Islet precursor cell (in vitro differentiated cells): ENCODE results near the gene HORMAD2.

Experiments
- DNase-seq: peaks from one replicate; pipeline ENCODE4 v3.0.0-alpha.2; 2018

The HORMAD2 gene

DNA sequence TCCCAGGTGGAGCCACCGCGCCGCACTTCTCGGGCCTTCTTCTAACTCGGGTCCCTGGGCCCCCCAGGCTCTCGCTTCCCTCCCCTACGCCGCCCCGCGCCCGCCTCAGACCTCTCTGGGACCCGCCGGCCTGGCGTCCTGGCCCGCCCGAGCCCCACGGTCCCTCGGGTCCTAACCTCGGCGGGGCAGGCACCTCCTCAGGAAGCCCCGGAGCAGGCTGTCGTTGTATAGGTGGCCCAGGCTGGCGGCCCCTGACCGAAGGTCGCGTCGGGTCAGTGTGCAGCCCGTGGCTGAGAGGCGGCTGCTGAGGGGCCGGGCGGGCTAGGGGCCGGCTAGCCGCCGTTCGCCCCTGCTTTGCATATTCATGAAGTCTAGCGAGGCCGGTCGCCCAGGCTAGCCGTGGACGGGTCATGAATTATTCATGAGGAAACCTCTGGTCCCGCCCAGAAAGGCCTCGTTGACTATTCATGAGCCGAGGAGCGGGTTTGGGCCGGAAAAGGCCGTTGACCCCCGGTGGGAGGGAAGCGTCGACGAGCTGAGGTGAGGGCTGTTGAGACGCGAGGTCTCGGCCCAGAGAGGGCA lies at the start of gene HORMAD2:
Gene HORMAD2 (plus strand): TSS at position 513 of the 582 bp plus-strand sequence. CDS start 13,489 bp downstream, outside the sequence.
- DNase-seq = peak; percentile 88

DNA sequence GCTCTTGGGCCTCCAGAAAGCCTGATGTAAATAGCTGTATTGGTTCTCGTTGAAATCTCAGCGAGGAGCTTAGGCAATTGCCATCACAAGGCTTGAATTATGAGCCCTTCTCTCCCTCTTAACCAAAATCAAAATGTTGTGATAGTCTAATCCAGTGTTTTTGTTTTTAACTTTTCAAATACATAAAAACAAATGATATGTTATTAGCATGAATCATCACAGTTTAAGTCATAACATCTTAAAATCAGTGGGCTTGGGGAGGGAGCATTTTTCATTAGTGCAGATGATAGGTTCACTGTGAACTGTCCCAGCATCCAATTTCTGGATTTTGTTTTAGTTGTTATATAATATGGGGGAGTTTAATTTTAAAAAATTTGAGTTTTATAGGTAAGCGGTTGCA lies 48.9 kb upstream of the HORMAD2 start:
- DNase-seq = no peak

- no peak for DNase-seq
Observed at GRCh38 chr22:30031764-30032455, 48.4 kb upstream of the HORMAD2 start.

DNA sequence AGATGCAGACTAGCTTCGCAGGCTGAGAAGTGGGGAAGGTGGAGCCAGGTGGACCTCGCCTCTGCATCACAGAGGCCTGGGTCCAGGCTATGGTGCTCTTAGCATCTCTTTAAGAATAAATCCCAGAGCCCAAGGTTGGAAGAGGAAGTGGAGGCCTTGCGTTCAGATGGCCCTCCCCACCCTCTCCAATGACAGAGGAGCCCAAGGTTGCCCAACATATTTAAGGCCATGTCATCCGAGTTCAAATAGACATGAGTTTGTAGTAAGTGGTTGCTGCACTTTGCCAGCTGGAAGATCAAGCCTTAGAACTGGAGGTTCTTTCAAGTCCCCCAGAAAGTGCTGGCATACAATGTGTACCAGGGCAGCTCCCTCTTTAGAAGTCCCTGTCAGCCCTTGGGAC lies 47.1 kb upstream of the HORMAD2 start:
- no peak for DNase-seq

DNA sequence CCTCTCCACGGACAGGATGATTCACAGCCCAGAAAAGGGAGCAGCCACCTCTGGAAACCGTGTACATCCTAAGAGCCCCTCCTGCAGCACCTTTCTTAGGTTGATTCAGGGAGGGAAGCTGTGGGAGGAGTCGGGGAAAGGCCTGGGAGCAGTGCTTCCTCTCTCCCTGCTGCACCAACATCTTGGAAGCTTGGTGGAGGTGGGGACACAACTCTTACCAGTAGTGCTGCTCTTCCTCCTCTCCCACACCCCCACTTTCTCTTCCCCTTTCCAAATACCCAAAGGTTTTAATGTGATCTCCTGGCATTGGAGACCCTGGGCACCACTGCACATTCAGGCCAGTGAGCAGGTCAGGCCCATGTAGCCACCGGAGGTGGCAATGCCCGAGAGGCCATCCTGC lies 46.4 kb upstream of the HORMAD2 start:
- peak; percentile 49 for DNase-seq

- peak; percentile 86 for DNase-seq
Observed at GRCh38 chr22:30036656-30037055, 43.6 kb upstream of the HORMAD2 start.

DNA sequence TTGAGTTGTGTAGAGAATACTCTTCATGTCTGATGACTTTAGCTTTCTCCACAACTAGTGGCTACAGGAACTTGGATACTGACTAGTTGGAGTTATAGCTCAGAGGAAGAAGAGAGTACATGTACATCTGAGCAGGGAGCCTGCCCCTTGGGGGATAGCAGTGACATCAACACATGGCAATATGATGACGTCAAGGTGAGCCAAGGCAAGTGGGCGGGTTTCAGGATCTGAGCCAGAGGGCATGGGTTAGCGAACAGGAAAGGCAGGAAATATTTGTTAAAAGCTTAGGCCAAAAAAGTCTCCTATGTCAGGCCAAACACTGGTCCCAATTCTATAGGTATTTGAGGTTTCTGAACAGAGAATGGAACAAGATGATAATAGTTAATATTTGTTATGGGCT lies 42.0 kb upstream of the HORMAD2 start:
- peak; percentile 59 for DNase-seq

- DNase-seq = peak; percentile 46
Observed at GRCh38 chr22:30040499-30041260, 39.6 kb upstream of the HORMAD2 start.

DNA sequence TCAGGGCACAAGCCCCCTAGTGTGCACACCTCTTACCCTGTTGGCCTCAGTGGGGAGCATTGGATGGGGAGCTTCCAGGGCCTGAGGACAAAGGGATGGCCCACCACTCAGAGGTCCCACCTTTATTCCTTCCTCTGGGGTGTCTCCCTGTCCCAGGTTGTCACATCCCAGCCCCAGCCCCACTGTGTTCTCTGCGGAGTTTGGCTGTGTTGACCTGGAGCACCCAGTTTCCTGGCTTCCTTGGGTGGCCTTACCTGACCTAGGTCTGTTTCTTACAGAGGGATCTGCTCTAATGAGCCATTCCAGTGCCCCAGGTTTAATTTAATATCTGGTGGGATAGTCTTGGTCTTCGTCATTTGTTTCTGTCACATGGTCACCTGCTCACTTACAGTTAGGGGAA lies 38.8 kb upstream of the HORMAD2 start:
- DNase-seq = peak; percentile 37

- DNase-seq = peak; percentile 45
Observed at GRCh38 chr22:30041881-30042280, 38.4 kb upstream of the HORMAD2 start.

- no peak for DNase-seq
Observed at GRCh38 chr22:30043161-30043560, 37.1 kb upstream of the HORMAD2 start.

DNA sequence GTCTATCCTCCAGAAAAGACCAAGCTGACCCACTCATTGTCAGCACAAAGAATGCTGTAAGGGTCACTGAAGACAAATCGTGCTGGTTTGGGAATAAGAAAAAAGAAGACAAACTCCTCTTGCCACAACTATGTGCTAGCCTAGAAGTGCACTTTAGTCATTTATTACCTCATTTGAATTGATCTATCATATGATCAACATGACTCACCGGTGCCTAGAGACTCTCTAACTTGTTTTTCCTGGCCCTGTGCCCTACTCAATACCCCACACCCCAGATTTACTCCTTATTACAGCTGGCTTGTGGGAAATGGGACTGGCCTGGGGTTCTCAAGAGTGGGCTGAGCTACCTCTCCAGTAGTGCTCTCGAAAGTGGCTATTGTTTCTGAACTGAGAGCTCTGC lies 35.9 kb upstream of the HORMAD2 start:
- DNase-seq = peak; percentile 36

GRCh38 chr22:30044881-30045493 lies 35.3 kb upstream of the HORMAD2 start:
- peak; percentile 16 for DNase-seq

DNA sequence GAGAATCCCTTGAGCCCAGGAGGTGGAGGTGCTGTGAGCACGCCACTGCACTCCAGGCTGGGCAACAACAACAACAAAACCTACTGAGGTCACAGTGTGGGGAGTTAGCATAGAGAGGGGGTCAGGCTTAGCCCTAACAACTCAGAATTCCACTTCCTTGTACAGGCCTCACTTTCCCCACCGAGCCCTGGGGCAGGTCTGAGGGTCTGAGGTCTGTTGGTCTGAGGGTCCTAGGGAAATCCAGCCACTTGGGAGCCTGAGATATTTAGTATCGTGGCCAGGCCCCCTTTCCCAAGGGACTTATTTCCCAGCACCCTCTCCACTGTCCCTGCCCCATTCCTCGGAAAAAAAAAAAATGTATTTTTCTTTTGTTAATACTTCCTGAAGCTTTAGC lies 34.8 kb upstream of the HORMAD2 start:
- no peak for DNase-seq

GRCh38 chr22:30045901-30046715 lies 34.2 kb upstream of the HORMAD2 start:
- no peak for DNase-seq

DNA sequence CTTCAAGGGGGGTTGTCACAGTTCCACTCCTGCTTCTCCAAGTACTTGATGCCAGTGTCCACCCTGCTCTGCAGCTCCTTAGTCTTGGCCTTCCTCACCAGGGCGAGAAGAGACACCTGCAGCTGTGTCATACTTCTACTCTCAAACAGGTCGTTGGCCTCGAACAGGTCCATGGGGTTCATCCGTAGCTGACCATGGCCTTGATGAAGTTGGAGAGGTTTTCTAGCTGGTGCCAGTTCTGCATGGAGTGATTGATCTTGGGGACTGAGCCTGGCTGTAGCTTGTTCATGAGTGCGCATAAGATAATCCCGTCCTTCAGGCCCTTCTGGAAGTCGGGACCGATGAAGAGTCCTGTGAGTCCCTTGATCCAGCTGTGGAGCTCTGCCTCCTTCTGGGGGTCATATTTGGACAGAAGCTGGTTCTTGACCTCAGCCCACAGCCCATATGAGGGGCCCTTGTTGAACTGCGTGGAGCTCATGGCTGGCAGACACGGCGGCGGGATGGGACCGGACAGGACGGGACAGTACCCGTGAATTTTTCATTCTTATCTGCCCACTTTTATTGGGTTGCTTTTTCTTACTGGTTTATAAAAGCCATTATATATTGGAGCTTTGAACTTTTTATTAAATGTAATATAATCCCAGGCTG lies 33.4 kb upstream of the HORMAD2 start:
- no peak for DNase-seq

DNA sequence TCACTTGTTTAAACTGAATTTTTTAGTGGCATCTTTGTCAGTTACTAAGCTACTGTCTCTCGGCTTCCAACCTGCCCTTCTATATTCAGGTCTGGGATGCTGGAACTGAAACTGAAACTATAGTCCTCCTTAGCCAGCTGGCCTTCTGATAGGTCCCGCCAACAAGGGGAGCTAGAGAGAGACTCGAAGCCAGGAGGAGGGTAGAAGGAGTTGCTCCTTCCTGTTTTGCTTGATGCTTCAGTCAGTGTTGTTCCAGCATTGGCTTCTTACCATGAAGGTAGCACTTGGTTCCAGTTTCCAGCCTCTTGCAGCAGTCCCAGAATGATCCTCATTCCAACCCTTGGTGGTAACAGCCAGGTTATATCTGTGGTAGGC lies 32.9 kb upstream of the HORMAD2 start:
- no peak for DNase-seq

DNA sequence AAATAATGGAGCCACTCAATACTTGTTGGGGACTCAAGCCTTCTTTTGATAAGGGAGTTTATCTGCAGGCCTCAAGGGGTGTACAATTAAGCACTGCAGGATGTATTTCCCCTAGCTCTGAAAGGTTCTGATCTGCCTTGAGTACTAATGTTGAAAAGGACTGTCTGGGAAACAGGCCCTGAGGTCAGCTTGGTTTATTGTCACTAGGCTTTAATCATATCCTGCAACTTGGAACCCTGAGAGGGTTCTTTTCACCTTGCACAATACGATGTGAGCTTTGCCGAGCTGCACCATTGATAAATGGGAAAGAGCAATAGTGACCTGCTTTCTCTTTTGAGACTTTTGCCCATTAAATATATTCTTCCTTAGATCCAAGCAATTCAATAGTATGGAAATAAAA lies 31.6 kb upstream of the HORMAD2 start:
- DNase-seq = no peak

- no peak for DNase-seq
Observed at GRCh38 chr22:30054067-30054763, 26.0 kb upstream of the HORMAD2 start.

DNA sequence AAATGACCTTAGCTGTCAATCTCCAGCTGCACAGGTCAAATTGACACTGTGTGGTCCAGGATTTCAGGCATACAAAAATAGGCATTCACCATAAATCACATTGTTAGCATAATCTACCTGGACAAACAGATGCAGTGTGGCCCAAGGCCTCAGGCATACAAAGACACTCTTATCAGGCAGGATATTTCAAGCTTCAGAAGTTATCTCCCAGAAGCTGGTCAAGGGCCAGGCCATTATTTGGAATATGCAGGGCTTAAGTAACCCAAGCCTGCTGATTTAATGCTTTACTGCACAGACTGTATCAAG lies 25.5 kb upstream of the HORMAD2 start:
- DNase-seq = no peak

GRCh38 chr22:30056015-30056414 lies 24.2 kb upstream of the HORMAD2 start:
- no peak for DNase-seq

DNA sequence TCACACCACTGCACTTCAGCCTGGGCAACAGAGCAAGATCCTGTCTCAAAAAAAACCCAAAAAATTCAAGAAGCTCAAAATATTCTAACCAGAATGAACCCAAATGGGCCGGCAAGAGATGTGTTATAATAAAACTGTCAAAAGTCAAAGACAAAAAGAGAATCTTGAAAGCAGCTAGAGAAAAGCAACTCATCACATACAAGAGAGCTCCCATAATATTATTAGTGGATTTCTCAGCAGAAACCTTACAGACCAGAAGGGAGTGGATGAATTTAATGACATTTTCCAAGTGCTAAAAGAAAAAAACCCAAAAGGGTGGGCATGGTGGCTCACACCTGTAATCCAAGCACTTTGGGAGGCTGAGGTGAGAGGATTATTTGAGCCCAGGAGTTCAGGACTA lies 22.9 kb upstream of the HORMAD2 start:
- DNase-seq = no peak
